ENCODE measurements around the gene SBK2. TPM values are rescaled to one million over a fixed set of nuclear protein-coding genes. Genes with fewer than 3 reads are reported as not detected.

The SBK2 gene
- polyA plus RNA-seq, 1 donor from 2014 or later: not detected

DNA sequence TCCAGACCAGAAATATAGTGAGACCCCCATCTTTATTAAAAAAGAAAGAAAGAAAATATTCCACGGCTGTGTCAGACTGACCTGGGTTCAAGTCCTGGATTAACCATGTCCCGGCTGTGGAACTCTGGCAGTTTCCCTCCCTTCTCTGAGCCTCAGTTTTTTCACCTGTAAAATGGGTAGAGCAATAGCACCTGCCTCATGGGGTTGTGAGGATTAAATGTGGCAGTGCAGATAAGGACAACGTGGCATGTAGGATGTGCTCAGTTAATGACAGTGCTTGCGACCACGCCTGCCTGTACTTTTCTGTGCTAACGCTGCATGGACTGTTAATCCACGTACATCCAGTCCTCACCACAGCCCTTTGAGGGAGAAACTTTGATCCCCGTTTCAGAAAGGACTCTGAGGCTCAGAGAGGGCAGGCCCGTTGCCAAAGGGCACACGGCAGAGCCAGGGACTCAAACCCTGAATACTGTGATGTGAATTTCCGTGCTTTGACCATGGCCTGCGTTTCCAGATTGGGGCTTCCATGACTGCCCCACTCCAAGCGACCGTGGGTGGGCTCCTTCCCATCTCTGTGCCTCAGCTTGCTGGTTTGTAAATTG is 16.1 kb downstream of the SBK2 start:
- no peaks in the 10 kb centered on the region for H3K36me3 ChIP-seq (ENCODE audit: insufficient read depth, low read length)
- H4K20me1 ChIP-seq (ENCODE audit: insufficient read depth): no peaks in the 10 kb centered on the region
- no peaks in the 10 kb centered on the region for H3K9me2 ChIP-seq (ENCODE audit: insufficient read depth, low read length)
- no peak overlapping the region for H3K27ac ChIP-seq (ENCODE audit: low read length)
- H3K79me2 ChIP-seq (replicated peaks; ENCODE audit: insufficient read depth, low read length): no peaks in the 10 kb centered on the region
- TF ChIP-seq EP300 (conservative IDR thresholded peaks at IDR 0.05; ENCODE audit: poor library complexity, severe bottlenecking) (no peak), RAD21 (conservative IDR thresholded peaks at IDR 0.05) (no peak), TAF1 (IDR thresholded peaks at IDR 0.05; ENCODE audit: low read depth) (no peak), POLR2AphosphoS5 (IDR thresholded peaks at IDR 0.05) (no peak), EZH2 (IDR thresholded peaks at IDR 0.05; ENCODE audit: borderline replicate concordance, insufficient read depth, low read length, poor library complexity, severe bottlenecking) (no peak), SMC3 (conservative IDR thresholded peaks at IDR 0.05; ENCODE audit: poor library complexity) (no peak), MXI1 (conservative IDR thresholded peaks at IDR 0.05; ENCODE audit: poor library complexity, severe bottlenecking) (no peak)
- TF ChIP-seq, protein P1, sequence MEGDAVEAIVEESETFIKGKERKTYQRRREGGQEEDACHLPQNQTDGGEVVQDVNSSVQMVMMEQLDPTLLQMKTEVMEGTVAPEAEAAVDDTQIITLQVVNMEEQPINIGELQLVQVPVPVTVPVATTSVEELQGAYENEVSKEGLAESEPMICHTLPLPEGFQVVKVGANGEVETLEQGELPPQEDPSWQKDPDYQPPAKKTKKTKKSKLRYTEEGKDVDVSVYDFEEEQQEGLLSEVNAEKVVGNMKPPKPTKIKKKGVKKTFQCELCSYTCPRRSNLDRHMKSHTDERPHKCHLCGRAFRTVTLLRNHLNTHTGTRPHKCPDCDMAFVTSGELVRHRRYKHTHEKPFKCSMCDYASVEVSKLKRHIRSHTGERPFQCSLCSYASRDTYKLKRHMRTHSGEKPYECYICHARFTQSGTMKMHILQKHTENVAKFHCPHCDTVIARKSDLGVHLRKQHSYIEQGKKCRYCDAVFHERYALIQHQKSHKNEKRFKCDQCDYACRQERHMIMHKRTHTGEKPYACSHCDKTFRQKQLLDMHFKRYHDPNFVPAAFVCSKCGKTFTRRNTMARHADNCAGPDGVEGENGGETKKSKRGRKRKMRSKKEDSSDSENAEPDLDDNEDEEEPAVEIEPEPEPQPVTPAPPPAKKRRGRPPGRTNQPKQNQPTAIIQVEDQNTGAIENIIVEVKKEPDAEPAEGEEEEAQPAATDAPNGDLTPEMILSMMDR (IDR thresholded peaks at IDR 0.05; ENCODE audit: poor library complexity, severe bottlenecking): no peak
- TF ChIP-seq, protein P2, sequence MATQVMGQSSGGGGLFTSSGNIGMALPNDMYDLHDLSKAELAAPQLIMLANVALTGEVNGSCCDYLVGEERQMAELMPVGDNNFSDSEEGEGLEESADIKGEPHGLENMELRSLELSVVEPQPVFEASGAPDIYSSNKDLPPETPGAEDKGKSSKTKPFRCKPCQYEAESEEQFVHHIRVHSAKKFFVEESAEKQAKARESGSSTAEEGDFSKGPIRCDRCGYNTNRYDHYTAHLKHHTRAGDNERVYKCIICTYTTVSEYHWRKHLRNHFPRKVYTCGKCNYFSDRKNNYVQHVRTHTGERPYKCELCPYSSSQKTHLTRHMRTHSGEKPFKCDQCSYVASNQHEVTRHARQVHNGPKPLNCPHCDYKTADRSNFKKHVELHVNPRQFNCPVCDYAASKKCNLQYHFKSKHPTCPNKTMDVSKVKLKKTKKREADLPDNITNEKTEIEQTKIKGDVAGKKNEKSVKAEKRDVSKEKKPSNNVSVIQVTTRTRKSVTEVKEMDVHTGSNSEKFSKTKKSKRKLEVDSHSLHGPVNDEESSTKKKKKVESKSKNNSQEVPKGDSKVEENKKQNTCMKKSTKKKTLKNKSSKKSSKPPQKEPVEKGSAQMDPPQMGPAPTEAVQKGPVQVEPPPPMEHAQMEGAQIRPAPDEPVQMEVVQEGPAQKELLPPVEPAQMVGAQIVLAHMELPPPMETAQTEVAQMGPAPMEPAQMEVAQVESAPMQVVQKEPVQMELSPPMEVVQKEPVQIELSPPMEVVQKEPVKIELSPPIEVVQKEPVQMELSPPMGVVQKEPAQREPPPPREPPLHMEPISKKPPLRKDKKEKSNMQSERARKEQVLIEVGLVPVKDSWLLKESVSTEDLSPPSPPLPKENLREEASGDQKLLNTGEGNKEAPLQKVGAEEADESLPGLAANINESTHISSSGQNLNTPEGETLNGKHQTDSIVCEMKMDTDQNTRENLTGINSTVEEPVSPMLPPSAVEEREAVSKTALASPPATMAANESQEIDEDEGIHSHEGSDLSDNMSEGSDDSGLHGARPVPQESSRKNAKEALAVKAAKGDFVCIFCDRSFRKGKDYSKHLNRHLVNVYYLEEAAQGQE (IDR thresholded peaks at IDR 0.05; ENCODE audit: borderline replicate concordance): no peak
- no peak overlapping the region for H3K9ac ChIP-seq (ENCODE audit: low read length)
- no peaks in the 10 kb centered on the region for H3K9me3 ChIP-seq (ENCODE audit: low read length)
- no peak overlapping the region for H3K4me2 ChIP-seq (ENCODE audit: low read length)
- no peak overlapping the region for H3K4me3 ChIP-seq (ENCODE audit: low read length)
- H2AFZ ChIP-seq (ENCODE audit: low read depth, low read length): no peak overlapping the region
- H3F3A ChIP-seq (ENCODE audit: insufficient read depth, low read length, poor library complexity, severe bottlenecking): no peaks in the 10 kb centered on the region
- no peaks in the 10 kb centered on the region for H3K27me3 ChIP-seq (ENCODE audit: insufficient read depth, low read depth, low read length)

DNA sequence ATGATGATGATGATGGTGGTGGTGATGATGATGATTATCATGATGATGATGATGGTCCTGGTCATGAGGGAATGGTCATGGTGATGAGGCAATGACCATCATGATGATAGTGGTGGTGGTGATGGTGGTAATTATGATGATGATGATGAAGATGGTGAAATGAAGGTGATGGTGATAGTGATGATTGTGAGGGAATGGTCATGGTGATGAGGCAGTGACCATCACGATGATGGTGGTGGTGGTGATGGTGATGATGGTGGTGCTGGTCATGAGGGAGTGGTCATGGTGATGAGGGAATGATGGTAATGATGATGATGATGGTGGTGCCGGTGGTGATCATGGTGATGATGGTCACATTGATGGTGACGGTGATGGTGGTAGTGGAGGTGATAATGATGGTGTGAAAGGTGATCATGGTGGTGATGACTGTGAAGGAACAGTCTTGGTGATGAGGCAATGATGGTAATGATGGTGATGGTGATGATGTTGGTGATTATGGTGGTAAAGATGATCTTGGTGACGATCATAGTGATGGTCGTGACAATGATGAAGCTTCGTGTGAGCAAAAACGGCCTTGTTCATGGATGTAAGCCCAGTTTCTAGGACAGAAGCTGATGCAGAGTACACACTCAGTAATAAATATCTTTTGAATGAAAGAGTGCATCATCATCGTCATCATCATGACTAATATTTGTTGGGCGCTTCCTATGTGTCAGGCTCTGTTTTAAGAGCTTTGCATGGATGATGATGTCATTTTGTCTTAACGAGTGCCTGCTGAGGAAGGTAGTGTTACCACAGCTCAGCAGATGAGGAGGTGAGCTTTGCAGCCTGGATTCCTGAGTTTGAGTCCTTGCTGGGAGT is 17.3 kb downstream of the SBK2 start:
- no peaks in the 10 kb centered on the region for H3K9me3 ChIP-seq (ENCODE audit: low read length)
- no peaks in the 10 kb centered on the region for H3K79me2 ChIP-seq (replicated peaks; ENCODE audit: insufficient read depth, low read length)
- no peaks in the 10 kb centered on the region for H3F3A ChIP-seq (ENCODE audit: insufficient read depth, low read length, poor library complexity, severe bottlenecking)
- no peak overlapping the region for H3K4me3 ChIP-seq (ENCODE audit: low read length)
- H3K9me2 ChIP-seq (ENCODE audit: insufficient read depth, low read length): no peaks in the 10 kb centered on the region
- H3K27ac ChIP-seq (ENCODE audit: low read length): no peak overlapping the region
- no peak overlapping the region for H3K9ac ChIP-seq (ENCODE audit: low read length)
- no peak overlapping the region for H2AFZ ChIP-seq (ENCODE audit: low read depth, low read length)
- no peaks in the 10 kb centered on the region for H4K20me1 ChIP-seq (ENCODE audit: insufficient read depth)
- no peaks in the 10 kb centered on the region for H3K27me3 ChIP-seq (ENCODE audit: insufficient read depth, low read depth, low read length)
- no peak overlapping the region for H3K4me2 ChIP-seq (ENCODE audit: low read length)
- no peaks in the 10 kb centered on the region for H3K36me3 ChIP-seq (ENCODE audit: insufficient read depth, low read length)
- TF ChIP-seq POLR2AphosphoS5 (IDR thresholded peaks at IDR 0.05) (no peak), SMC3 (conservative IDR thresholded peaks at IDR 0.05; ENCODE audit: poor library complexity) (no peak)
- TF ChIP-seq, protein P1 (IDR thresholded peaks at IDR 0.05; ENCODE audit: poor library complexity, severe bottlenecking): no peak
